Smooth muscle cell (in vitro differentiated cells): ENCODE data around the gene FAM210A. TPM values are rescaled to one million over a fixed set of nuclear protein-coding genes. Genes with fewer than 3 reads are reported as not detected.

Experiments used
- DNase-seq: peaks from one replicate; lab custom pipeline; 2025; ENCODE audit not compliant: unreplicated experiment; lab: John Stamatoyannopoulos, UW
- H2AFZ ChIP-seq: fragments of 200-600 bp; sonication (generic); 2 replicates; pipeline ENCODE4 v1.6.0; 2016; ENCODE audit warnings: antibody characterized with exemption, low read depth, mild to moderate bottlenecking
- H3F3A ChIP-seq: fragments of 200-600 bp; sonication (generic); 2 replicates; pipeline ENCODE4 v1.6.0; 2017; ENCODE audit warnings: antibody characterized with exemption, low read depth
- H3K27ac ChIP-seq: fragments of 200-600 bp; sonication (generic); 2 replicates; pipeline ENCODE4 v1.5.1; 2016; ENCODE audit warnings: low read depth, mild to moderate bottlenecking
- H3K27me3 ChIP-seq: fragments of 200-600 bp; sonication (generic); 2 replicates; pipeline ENCODE4 v1.6.1; 2016; ENCODE audit warnings: low read depth, mild to moderate bottlenecking
- H3K36me3 ChIP-seq: fragments of 200-600 bp; sonication (generic); 2 replicates; pipeline ENCODE4 v1.5.1; 2016; ENCODE audit warnings: low read depth
- H3K4me1 ChIP-seq: fragments of 200-600 bp; sonication (generic); 2 replicates; pipeline ENCODE4 v1.5.1; 2016; ENCODE audit warnings: low read depth
- H3K4me2 ChIP-seq: fragments of 200-600 bp; sonication (generic); 2 replicates; pipeline ENCODE4 v1.6.0; 2016; ENCODE audit warnings: mild to moderate bottlenecking
- H3K4me3 ChIP-seq: fragments of 200-600 bp; sonication (generic); 2 replicates; pipeline ENCODE4 v1.5.1; 2016; ENCODE audit warnings: mild to moderate bottlenecking
- H3K79me2 ChIP-seq: fragments of 200-600 bp; sonication (generic); 2 replicates; pipeline ENCODE4 v1.6.0; 2016; ENCODE audit warnings: low read depth, mild to moderate bottlenecking
- H3K9ac ChIP-seq: fragments of 200-600 bp; sonication (generic); 2 replicates; pipeline ENCODE4 v1.6.0; 2016; ENCODE audit warnings: low read depth
- H3K9me3 ChIP-seq: fragments of 200-600 bp; sonication (generic); replicated peaks from 2 replicates; pipeline ENCODE4 v1.5.1; 2016; ENCODE audit warnings: low read depth
- H4K20me1 ChIP-seq: fragments of 200-600 bp; sonication (generic); 2 replicates; pipeline ENCODE4 v1.6.0; 2016; ENCODE audit warnings: low read depth
- CTCF ChIP-seq: fragments of 200-600 bp; sonication (generic); IDR thresholded peaks from 2 replicates; pipeline ENCODE4 v1.5.1; 2017; ENCODE audit warnings: borderline replicate concordance, mild to moderate bottlenecking, antibody characterized with exemption; ENCODE audit not compliant: insufficient read depth, poor library complexity, severe bottlenecking
- whole genome bisulfite sequencing: methylation state at CpG from one replicate; pipeline ENCODE4 v1.1.7; 2016; ENCODE audit warnings: low lambda C conversion rate; 5-methylcytosine and 5-hydroxymethylcytosine counted together
- polyA plus RNA-seq: library from polyadenylated mRNA; unstranded; fragments of >200 nt; fragmentation: Nextera tagmentation; extraction: Ambion mirVana; gene quantifications from 2 replicates; pipeline ENCODE4 v1.2.1, GENCODE V29; 2016
- total RNA-seq: library from RNA; depleted of rRNA; stranded (reverse); fragments of >200 nt; gene quantifications from 2 replicates; pipeline ENCODE4 v1.2.3, GENCODE V29; 2014

Gene FAM210A
- total and polyA plus RNA-seq, 2 experiments from 2014 or later = 16.0 to 16.6 TPM

GRCh38 chr18:13629841-13630715 is 96.3 kb downstream of the FAM210A start:
- no peak for DNase-seq
- H3K4me3 ChIP-seq = no peak overlapping the region
- TF ChIP-seq CTCF = peak; percentile 84
- 47% methylated on average over 8 of the region's 8 CpGs for WGBS
- no peaks in the 10 kb centered on the region for H3K36me3 ChIP-seq
- H3K4me1 ChIP-seq = no peaks in the 10 kb centered on the region
- no peaks in the 10 kb centered on the region for H3K9me3 ChIP-seq
- no peaks in the 10 kb centered on the region for H3K79me2 ChIP-seq
- no peak overlapping the region for H3K9ac ChIP-seq
- peaks cover 55% of the 10 kb centered on the region for H4K20me1 ChIP-seq
- H3F3A ChIP-seq = no peaks in the 10 kb centered on the region
- H3K27ac ChIP-seq = peak overlapping the region; percentile 47
- H2AFZ ChIP-seq = no peak overlapping the region
- no peaks in the 10 kb centered on the region for H3K27me3 ChIP-seq
- no peak overlapping the region for H3K4me2 ChIP-seq

DNA sequence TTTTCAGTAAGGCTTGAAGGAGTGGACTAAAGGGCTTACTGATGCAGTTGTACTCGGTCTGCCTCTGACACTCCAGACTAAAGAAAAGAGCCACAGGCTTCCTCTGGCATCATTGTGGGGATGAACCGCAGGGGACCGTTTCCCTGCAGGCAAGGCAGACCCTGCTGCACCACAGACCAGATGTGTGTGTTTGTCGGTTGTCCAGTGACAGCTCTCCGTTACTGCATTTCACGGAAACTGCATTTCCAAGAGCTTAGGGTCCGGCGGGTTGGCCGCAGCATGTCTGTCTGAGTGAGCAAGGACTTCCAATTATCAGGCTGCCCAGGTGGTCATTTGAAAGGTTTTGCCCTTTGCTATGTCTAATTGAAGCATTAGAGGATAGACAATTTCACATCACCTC is 98.1 kb downstream of the FAM210A start:
- Histone ChIP-seq H3K79me2 (no peaks in the 10 kb centered on the region), H2AFZ (no peak overlapping the region), H3K27me3 (no peaks in the 10 kb centered on the region), H3K27ac (no peak overlapping the region), H3K4me2 (no peak overlapping the region), H4K20me1 (peaks cover 50% of the 10 kb centered on the region), H3K9me3 (no peaks in the 10 kb centered on the region), H3K4me3 (no peak overlapping the region), H3K36me3 (no peaks in the 10 kb centered on the region), H3K4me1 (no peaks in the 10 kb centered on the region), H3F3A (no peaks in the 10 kb centered on the region), H3K9ac (no peak overlapping the region)
- no peak for DNase-seq
- WGBS = 64% methylated on average over 9 of the region's 9 CpGs
- TF ChIP-seq CTCF = no peak

DNA sequence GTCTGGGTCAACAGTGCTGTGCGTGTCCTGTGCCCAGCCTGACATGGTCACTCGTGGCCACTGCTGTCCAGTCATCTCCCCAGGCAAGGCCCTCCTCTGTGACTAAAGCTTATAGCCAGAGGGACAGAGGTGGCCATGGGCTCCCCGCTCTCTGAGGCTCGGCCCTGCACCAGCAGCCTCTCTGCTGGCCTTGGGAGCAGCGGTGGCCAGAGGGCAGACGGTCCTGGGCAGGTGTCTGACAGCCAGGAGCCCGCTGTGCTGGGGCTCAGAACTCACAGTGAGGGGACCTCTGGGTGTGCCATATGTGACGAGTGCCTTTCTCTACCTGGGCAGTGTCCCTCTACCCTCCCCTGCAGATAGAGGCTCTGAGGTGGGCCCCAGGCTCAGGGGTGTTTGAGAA is 98.7 kb downstream of the FAM210A start:
- H3K4me3 ChIP-seq = no peak overlapping the region
- H3F3A ChIP-seq = no peaks in the 10 kb centered on the region

More for the DNA sequence above, 98.7 kb downstream of the FAM210A start:
- Histone ChIP-seq H3K27me3 (no peaks in the 10 kb centered on the region), H2AFZ (no peak overlapping the region), H3K4me1 (no peaks in the 10 kb centered on the region), H4K20me1 (peaks cover 54% of the 10 kb centered on the region), H3K27ac (no peak overlapping the region), H3K9ac (no peak overlapping the region), H3K36me3 (no peaks in the 10 kb centered on the region), H3K4me2 (no peak overlapping the region), H3K9me3 (no peaks in the 10 kb centered on the region), H3K79me2 (no peaks in the 10 kb centered on the region)
- no peak for TF ChIP-seq CTCF
- DNase-seq = no peak
- WGBS = 95% methylated on average over 8 of the region's 8 CpGs
